IMR-90 (cell line): ENCODE data around the gene SIPA1L3.

Experiments
- CEBPB ChIP-seq: IDR thresholded peaks from 2 replicates; pipeline ENCODE4 v1.6.1; 2012; ENCODE audit warnings: low read depth, low read length, improper control_type of control experiment
- CHD1 ChIP-seq: IDR thresholded peaks from 2 replicates; pipeline ENCODE4 v1.6.1; 2012; ENCODE audit warnings: low read depth, low read length, improper control_type of control experiment
- FOS ChIP-seq: fragments of 150-350 bp; IDR thresholded peaks from 2 replicates; pipeline ENCODE4 v1.6.1; 2016; ENCODE audit warnings: low read depth, low read length
- MAFK ChIP-seq: IDR thresholded peaks from 2 replicates; pipeline ENCODE4 v1.6.1; 2012; ENCODE audit warnings: low read depth, low read length, improper control_type of control experiment
- MAZ ChIP-seq: IDR thresholded peaks from 2 replicates; pipeline ENCODE4 v1.6.1; 2012; ENCODE audit warnings: low read depth, mild to moderate bottlenecking, low read length, improper control_type of control experiment, moderate library complexity, borderline replicate concordance
- MXI1 ChIP-seq: IDR thresholded peaks from 2 replicates; pipeline ENCODE4 v1.6.1; 2012; ENCODE audit warnings: low read depth, mild to moderate bottlenecking, low read length, moderate library complexity, borderline replicate concordance
- NFE2L2 ChIP-seq: fragments of 150-350 bp; IDR thresholded peaks from 2 replicates; pipeline ENCODE4 v1.6.1; 2016; ENCODE audit warnings: low read depth, mild to moderate bottlenecking, low read length
- POLR2A ChIP-seq: IDR thresholded peaks from 2 replicates; pipeline ENCODE4 v1.6.1; 2012; ENCODE audit warnings: mild to moderate bottlenecking, low read depth, low read length
- RAD21 ChIP-seq: IDR thresholded peaks from 2 replicates; pipeline ENCODE4 v1.6.1; 2012; ENCODE audit warnings: low read length, improper control_type of control experiment
- RCOR1 ChIP-seq: IDR thresholded peaks from 2 replicates; pipeline ENCODE4 v1.6.1; 2012; ENCODE audit warnings: mild to moderate bottlenecking, low read length, improper control_type of control experiment; ENCODE audit not compliant: insufficient replicate concordance
- SMC3 ChIP-seq: fragments of 150-350 bp; IDR thresholded peaks from 2 replicates; pipeline ENCODE4 v1.6.1; 2016; ENCODE audit warnings: low read depth, mild to moderate bottlenecking, antibody characterized with exemption, low read length, moderate library complexity
- TF ChIP-seq, protein P1 (sequence below): conservative IDR thresholded peaks from 2 replicates; pipeline ENCODE4 v1.5.1; 2012; ENCODE audit warnings: mild to moderate bottlenecking, low read depth, low read length, improper control_type of control experiment
- TF ChIP-seq, protein P2 (sequence below): fragments of 150-350 bp; IDR thresholded peaks from 2 replicates; pipeline ENCODE4 v1.6.1; 2016; ENCODE audit warnings: low read depth, mild to moderate bottlenecking, low read length, moderate library complexity, borderline replicate concordance
- TF ChIP-seq, protein P3 (sequence below): fragments of 150-350 bp; IDR thresholded peaks from 2 replicates; pipeline ENCODE4 v1.6.1; 2017; ENCODE audit warnings: mild to moderate bottlenecking, antibody characterized with exemption, low read length, low read depth

DNA sequence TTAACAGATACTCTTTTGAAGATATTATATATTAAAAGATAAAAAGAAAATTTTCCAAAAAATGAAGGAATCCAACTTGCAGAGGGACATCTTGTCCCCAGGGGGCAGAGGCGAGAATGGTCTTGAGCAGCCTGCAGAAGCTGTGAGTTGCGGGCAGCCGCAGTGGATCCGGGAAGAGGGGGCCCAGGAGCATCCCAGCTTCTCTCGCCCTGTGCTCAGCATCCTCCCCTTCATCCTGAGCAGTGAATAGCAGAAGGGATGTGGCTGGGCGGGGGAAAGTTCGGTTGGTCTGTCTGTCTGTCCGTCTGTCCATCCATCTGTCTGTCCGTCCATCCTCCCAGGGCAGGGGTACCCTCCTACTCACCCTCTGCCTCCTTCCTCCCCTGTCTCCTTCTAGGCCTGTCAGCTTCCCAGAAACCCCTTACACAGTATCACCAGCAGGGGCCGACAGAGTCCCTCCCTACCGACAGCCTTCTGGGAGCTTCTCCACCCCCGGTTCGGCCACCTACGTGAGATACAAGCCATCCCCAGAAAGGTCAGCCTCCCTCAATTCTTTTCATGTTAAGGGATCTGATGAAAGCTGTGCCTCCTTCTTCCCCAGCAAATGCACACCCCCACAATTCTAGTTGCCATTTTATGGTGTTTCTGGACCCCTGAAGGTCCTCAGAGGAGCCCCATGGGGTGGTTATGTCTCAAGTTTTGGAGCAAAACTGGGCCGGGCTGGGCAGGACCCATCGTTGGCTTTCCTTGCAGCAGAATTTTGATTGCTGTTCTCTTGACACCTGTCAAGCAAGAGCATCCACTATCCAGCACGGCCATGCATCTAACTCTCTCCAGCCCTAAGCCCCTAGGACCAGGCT, 235.4 kb downstream of the SIPA1L3 start:
- TF ChIP-seq MAFK: no peak
- TF ChIP-seq POLR2A: no peak
- TF ChIP-seq, protein P1, sequence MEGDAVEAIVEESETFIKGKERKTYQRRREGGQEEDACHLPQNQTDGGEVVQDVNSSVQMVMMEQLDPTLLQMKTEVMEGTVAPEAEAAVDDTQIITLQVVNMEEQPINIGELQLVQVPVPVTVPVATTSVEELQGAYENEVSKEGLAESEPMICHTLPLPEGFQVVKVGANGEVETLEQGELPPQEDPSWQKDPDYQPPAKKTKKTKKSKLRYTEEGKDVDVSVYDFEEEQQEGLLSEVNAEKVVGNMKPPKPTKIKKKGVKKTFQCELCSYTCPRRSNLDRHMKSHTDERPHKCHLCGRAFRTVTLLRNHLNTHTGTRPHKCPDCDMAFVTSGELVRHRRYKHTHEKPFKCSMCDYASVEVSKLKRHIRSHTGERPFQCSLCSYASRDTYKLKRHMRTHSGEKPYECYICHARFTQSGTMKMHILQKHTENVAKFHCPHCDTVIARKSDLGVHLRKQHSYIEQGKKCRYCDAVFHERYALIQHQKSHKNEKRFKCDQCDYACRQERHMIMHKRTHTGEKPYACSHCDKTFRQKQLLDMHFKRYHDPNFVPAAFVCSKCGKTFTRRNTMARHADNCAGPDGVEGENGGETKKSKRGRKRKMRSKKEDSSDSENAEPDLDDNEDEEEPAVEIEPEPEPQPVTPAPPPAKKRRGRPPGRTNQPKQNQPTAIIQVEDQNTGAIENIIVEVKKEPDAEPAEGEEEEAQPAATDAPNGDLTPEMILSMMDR: peak; percentile 68
- no peak for TF ChIP-seq MAZ
- TF ChIP-seq, protein P2, sequence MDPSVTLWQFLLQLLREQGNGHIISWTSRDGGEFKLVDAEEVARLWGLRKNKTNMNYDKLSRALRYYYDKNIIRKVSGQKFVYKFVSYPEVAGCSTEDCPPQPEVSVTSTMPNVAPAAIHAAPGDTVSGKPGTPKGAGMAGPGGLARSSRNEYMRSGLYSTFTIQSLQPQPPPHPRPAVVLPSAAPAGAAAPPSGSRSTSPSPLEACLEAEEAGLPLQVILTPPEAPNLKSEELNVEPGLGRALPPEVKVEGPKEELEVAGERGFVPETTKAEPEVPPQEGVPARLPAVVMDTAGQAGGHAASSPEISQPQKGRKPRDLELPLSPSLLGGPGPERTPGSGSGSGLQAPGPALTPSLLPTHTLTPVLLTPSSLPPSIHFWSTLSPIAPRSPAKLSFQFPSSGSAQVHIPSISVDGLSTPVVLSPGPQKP: no peak
- TF ChIP-seq NFE2L2: no peak
- TF ChIP-seq RAD21: peak; percentile 59
- no peak for TF ChIP-seq CEBPB
- TF ChIP-seq SMC3: peak; percentile 34; the same call in 1 of the 2 replicates
- TF ChIP-seq FOS: no peak
- TF ChIP-seq CHD1: no peak
- no peak for TF ChIP-seq RCOR1
- TF ChIP-seq, protein P3, sequence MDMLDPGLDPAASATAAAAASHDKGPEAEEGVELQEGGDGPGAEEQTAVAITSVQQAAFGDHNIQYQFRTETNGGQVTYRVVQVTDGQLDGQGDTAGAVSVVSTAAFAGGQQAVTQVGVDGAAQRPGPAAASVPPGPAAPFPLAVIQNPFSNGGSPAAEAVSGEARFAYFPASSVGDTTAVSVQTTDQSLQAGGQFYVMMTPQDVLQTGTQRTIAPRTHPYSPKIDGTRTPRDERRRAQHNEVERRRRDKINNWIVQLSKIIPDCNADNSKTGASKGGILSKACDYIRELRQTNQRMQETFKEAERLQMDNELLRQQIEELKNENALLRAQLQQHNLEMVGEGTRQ: no peak
- TF ChIP-seq MXI1: no peak
